Activated T-helper 2 cell treated with anti-CD3 and anti-CD28 coated beads, Interferon-gamma antibody, Interleukin-2, Interleukin-4, amounts not matched to agents 10 μg/mL and 5 μg/mL and 100 μg/mL, durations not matched to agents 14 hours and 24 hours and 36 hours (primary cell): ENCODE results near the gene ZBTB40. TPM values are rescaled to one million over a fixed set of nuclear protein-coding genes. Genes with fewer than 3 reads are reported as not detected.

Source experiments
- DNase-seq: peaks from one replicate; pipeline ENCODE4 v3.0.0; 2021; ENCODE audit warnings: low spot score
- H3K27ac Mint-ChIP-seq: one replicate; pipeline ENCODE4 v1.8.0; 2021; ENCODE audit warnings: mixed read lengths
- H3K27me3 Mint-ChIP-seq: one replicate; pipeline ENCODE4 v1.8.0; 2021; ENCODE audit warnings: low read depth, mixed read lengths
- H3K36me3 Mint-ChIP-seq: one replicate; pipeline ENCODE4 v1.8.0; 2021; ENCODE audit warnings: low read depth, mixed read lengths
- H3K4me1 Mint-ChIP-seq: one replicate; pipeline ENCODE4 v1.8.0; 2021; ENCODE audit warnings: low read depth, mixed read lengths
- H3K4me3 Mint-ChIP-seq: one replicate; pipeline ENCODE4 v1.8.0; 2021; ENCODE audit warnings: low read depth, mild to moderate bottlenecking, moderate library complexity, mixed read lengths
- H3K9me3 Mint-ChIP-seq: one replicate; pipeline ENCODE4 v1.8.0; 2021; ENCODE audit warnings: mixed read lengths
- intact Hi-C: fragments of 100-400 bp; cut with micrococcal nuclease; formaldehyde crosslinking; loops from one replicate; pipeline ENCODE4 v1.15.1; 2023
- total RNA-seq: library from RNA; stranded (reverse); gene quantifications from 2 replicates; pipeline ENCODE4 v1.2.3, GENCODE V29; 2022

Gene ZBTB40
- total RNA-seq, 1 donor from 2014 or later: 17.6 TPM

DNA sequence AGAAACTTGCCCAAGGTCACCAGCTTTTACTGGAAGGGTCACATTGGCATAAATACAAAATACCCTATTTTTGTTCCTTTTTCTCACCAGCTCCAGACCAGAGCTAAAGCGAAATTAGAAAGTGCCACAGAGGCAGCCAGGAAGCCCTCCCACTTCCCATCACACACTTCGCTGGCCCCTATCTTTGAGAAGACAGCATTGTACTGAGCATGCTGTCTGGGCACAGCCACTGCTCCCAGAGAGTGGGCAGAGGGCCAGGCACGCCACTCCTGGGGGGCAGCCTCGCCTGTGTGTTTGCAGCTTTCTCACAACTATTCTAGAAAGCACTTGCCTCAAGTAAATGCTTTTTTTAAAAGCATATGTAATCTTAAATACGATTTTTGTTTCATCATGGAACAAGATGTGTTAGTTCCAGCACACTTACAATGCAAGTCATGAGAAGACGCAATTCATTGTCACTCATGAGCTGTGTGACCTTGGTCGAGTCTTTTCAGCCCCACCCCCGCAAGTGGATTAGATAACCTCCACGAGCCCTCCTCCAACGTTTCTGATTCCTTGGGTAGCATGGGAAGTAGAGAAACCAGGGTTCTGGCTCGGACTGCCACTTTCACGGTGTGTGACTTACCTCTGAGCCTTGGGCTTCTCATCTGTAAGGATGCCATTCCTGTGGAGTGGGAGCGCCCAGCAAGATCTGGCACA, 85.9 kb downstream of the ZBTB40 start:
- Mint-ChIP-seq H3K27ac (no peak overlapping the region), H3K4me1 (peaks cover 7% of the 10 kb centered on the region), H3K9me3 (no peaks in the 10 kb centered on the region), H3K27me3 (no peaks in the 10 kb centered on the region), H3K36me3 (no peaks in the 10 kb centered on the region), H3K4me3 (no peak overlapping the region)
- intact Hi-C loops: no loop called here
- no peak for DNase-seq

DNA sequence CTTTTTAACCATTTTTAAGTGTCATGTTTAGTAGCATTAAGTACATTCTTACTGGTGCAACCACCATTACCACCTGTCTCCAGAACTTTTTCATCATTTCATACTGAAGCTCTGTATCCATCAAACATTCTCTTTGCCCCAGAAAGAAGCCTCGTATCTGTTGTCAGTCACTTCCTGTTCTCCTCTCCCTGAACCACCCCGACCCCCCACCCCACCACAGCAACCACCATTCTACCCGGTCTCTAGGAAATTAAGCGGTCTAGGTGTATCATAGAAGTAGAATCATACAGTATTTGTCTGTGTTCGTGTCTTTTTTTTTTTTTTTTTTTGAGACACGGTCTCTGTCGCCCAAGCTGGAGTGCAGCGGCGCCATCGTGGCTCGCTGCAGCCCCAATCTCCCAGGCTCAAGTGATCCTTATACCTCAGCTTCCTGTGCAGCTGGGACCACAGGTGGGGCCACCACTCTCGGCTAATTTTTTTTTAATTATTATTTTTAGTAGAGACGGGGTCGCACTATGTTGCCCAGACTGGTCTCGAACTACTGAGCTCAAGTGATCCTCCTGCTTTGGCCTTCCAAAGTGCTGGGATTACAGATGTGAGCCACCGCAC, 88.0 kb downstream of the ZBTB40 start:
- no peak overlapping the region for H3K4me3 Mint-ChIP-seq
- H3K27ac Mint-ChIP-seq: no peak overlapping the region

DNA sequence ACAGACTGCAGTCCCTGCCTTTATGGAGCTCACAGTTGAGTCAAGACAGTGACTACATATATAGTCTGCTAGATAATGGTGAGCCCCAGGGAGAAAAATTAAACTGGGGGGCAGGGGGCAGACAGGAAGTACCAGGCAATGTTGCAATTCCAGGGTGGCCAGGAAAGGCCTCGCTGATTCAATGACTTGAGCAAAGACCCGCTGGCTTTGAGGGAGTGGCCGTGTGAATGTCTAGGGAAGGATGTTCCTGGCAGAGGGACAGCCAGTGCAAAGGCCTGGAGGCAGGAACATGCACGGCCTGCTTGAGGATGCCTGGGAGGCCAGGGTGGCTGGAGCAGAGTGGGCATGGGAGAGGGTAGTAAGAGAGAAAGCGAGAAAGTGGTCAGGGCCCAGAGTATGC, 88.7 kb downstream of the ZBTB40 start:
- intact Hi-C loops: no loop called here
- Mint-ChIP-seq H3K27me3 (no peaks in the 10 kb centered on the region), H3K4me3 (no peak overlapping the region), H3K36me3 (no peaks in the 10 kb centered on the region), H3K27ac (no peak overlapping the region), H3K9me3 (no peaks in the 10 kb centered on the region), H3K4me1 (peaks cover 7% of the 10 kb centered on the region)
- no peak for DNase-seq

More for the DNA sequence above, 88.0 kb downstream of the ZBTB40 start:
- no peak for DNase-seq
- peaks cover 7% of the 10 kb centered on the region for H3K4me1 Mint-ChIP-seq
- intact Hi-C loops: no loop called here
- no peaks in the 10 kb centered on the region for H3K36me3 Mint-ChIP-seq
- no peaks in the 10 kb centered on the region for H3K9me3 Mint-ChIP-seq
- H3K27me3 Mint-ChIP-seq: no peaks in the 10 kb centered on the region

DNA sequence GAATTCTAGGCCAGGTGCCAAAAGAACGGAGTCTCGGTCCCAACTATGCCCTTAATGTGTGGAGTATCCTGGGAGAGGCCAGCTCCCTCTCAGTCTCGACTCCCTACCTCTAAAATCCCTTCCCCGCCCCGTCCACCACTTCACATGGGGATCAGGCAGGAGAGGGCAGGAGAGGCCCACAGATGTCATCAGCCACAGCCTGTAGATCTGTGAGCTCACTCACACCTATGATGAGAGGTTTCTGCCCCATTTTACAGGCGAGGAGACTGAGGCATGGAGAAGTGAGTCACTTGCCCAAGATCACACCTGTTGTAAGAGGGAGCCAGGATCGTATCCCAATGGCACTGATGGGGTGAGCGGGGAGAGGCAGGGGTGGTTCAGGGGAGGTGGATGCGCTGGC, 91.2 kb downstream of the ZBTB40 start:
- H3K36me3 Mint-ChIP-seq: no peaks in the 10 kb centered on the region

DNA sequence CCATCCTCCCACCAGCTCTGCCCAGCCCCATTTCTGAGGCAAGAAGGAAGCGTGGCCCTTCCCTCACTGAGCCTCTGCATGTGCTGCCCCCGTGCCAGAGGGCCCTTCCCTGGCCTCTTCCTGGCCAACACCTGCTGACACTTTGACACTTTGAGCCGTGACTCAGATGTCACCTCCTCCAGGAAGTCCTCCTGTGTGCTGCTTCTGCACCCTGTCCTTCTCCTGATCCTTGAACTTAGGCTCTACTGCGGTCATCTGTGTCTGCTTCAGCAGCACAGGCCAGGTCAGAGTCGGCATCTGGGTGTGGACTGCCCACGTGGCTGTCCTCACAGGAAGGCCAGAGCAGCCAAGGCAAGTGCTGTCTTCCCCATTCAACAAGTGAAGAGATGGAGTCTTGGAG, 92.0 kb downstream of the ZBTB40 start:
- Mint-ChIP-seq H3K4me3 (no peak overlapping the region), H3K27me3 (peaks cover 18% of the 10 kb centered on the region), H3K27ac (no peak overlapping the region), H3K9me3 (no peaks in the 10 kb centered on the region), H3K4me1 (peaks cover 7% of the 10 kb centered on the region), H3K36me3 (no peaks in the 10 kb centered on the region)
- DNase-seq: no peak
- intact Hi-C loops: no loop called here

More for the DNA sequence above, 91.2 kb downstream of the ZBTB40 start:
- intact Hi-C loops: no loop called here
- Mint-ChIP-seq H3K4me1 (peaks cover 7% of the 10 kb centered on the region), H3K9me3 (no peaks in the 10 kb centered on the region), H3K27ac (no peak overlapping the region), H3K4me3 (no peak overlapping the region), H3K27me3 (peaks cover 11% of the 10 kb centered on the region)
- no peak for DNase-seq

DNA sequence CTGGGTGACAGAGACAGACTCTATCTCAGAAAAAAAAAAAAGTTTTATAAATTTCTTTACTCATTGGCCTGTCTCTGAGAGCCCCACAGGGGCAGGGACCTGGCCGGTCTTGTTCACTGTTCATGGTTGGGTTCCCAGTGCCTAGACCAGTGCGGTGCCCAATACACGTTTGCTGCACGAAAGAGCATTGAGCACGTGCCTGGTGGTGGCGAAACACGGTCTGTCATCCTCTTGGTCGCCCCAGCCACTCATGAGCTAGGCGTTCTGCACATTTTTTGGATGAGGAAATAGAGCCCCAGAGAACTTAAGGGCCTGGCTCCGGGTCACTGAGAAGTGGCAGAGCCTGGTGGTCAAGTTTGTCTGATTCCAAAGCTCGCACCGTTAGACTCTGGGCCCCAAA, 93.0 kb downstream of the ZBTB40 start:
- Mint-ChIP-seq H3K9me3 (no peaks in the 10 kb centered on the region), H3K4me3 (no peak overlapping the region), H3K4me1 (peaks cover under 1% of the 10 kb centered on the region), H3K27me3 (peaks cover 18% of the 10 kb centered on the region), H3K36me3 (no peaks in the 10 kb centered on the region), H3K27ac (no peak overlapping the region)
- no peak for DNase-seq
- intact Hi-C loops: no loop called here

DNA sequence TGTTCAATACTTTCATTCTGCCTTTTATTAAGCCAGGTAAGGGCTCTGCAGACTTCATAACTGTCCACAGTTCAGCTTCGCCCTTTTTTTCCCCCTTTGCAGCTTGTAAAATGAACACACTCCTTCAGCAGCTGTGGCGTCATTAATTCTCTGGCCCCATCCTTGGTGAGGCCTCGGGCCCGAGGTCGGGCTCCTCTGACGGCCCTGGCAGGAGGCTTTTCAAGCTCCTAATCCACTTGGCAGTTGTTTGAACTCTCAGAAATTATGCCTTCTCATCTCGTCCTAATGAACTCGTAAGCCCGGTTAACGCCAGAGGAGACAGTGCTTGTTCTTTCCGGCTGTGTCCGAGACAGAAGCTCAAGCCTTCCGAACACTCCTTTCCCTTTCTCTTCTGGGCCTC, 93.5 kb downstream of the ZBTB40 start:
- intact Hi-C loops: no loop called here
- DNase-seq: no peak

DNA sequence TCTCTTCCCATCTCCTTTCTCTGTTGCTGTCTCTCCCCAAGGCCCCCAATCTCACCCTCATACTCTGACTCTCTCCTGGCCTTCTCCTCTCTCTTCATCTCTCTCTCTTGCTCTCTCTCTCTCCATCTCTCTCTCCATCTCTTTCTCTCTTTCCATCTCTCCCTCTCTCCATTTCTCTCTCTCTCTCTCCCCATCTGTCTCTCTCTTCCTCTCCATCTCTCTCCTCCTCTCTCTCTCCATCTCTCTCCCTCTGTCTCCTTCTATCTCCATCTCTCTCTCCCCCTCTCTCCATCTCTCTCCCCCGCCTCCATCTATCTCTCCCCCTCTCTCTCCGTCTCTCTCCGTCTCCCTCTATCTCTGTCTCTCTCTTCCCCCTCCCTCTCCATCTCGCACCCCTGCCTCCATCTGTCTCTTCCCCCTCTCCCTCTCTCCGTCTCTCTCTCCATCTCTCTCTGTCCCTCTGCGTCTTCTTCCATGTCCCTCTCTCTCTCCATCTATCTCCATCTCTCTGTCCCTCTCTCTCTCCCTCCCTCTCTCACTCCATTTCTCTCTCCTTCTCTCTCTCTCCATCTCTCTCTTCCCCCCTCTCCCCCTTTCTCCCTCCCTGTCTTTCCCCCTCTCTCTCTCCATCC, 95.7 kb downstream of the ZBTB40 start:
- Mint-ChIP-seq H3K36me3 (no peaks in the 10 kb centered on the region), H3K27ac (no peak overlapping the region), H3K27me3 (peaks cover 18% of the 10 kb centered on the region), H3K9me3 (no peaks in the 10 kb centered on the region), H3K4me1 (no peaks in the 10 kb centered on the region), H3K4me3 (no peak overlapping the region)
- DNase-seq: no peak
- intact Hi-C loops: no loop called here

More for the DNA sequence above, 93.5 kb downstream of the ZBTB40 start:
- Mint-ChIP-seq H3K27me3 (peaks cover 18% of the 10 kb centered on the region), H3K27ac (no peak overlapping the region), H3K36me3 (no peaks in the 10 kb centered on the region), H3K9me3 (no peaks in the 10 kb centered on the region), H3K4me3 (no peak overlapping the region), H3K4me1 (no peaks in the 10 kb centered on the region)

DNA sequence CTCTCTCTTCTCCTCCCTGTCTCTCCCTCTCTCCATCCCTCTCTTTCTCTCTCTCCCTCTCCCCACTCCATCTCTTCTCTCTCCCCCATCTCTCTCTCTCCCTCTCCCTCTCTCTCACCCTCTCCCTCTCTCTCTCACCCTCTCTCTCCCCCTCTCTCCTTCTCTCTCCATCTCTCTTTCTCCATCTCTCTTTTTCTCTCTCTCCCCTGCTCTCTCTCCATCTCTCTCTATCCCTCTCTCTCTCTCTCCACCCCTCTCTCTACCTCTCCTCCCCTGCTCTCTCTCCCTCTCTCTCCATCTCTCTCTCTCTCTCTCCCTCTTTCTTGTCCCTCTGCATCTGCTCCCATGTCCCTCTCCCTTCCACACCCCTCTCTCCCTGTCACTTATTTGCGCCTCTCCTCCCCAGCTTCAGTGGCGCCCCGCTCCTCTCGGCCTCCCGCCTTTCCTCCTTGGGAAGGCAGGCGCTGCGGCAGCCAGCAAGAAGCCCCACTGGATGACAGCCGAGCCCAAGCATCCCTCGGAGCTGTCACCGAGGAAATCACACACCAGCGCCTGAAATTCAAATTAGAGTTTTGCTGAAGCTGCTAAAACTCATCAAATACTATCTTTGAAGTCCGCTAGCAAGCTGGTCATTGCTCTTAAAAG, 96.3 kb downstream of the ZBTB40 start:
- DNase-seq: no peak
- no peaks in the 10 kb centered on the region for H3K4me1 Mint-ChIP-seq
- no peaks in the 10 kb centered on the region for H3K36me3 Mint-ChIP-seq
- peaks cover 18% of the 10 kb centered on the region for H3K27me3 Mint-ChIP-seq
- H3K27ac Mint-ChIP-seq: no peak overlapping the region
- no peaks in the 10 kb centered on the region for H3K9me3 Mint-ChIP-seq
- intact Hi-C loops: no loop called here
- no peak overlapping the region for H3K4me3 Mint-ChIP-seq

DNA sequence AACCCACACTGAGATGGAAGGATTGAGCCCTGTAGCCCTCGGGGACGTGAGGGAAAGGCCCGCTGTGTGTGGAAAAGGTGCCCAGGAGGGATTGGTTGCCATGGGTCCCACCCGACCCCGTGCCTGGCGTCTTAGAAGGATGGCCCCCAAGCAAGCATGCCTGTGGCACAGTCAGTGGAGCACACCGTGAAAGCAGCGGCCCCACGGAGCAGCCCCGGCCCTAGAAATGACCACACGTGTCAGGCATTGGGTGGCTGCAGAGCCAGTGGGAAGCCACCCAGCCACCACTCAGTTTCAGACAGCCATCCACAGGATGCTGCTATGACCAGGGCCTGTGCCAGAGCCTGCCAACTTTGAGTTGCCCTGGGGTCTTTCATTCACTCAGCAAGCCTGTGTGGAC, 98.4 kb downstream of the ZBTB40 start:
- Mint-ChIP-seq H3K4me3 (no peak overlapping the region), H3K27ac (no peak overlapping the region), H3K27me3 (peaks cover 18% of the 10 kb centered on the region), H3K4me1 (no peaks in the 10 kb centered on the region), H3K9me3 (no peaks in the 10 kb centered on the region), H3K36me3 (no peaks in the 10 kb centered on the region)
- intact Hi-C loops: no loop called here
- DNase-seq: no peak

DNA sequence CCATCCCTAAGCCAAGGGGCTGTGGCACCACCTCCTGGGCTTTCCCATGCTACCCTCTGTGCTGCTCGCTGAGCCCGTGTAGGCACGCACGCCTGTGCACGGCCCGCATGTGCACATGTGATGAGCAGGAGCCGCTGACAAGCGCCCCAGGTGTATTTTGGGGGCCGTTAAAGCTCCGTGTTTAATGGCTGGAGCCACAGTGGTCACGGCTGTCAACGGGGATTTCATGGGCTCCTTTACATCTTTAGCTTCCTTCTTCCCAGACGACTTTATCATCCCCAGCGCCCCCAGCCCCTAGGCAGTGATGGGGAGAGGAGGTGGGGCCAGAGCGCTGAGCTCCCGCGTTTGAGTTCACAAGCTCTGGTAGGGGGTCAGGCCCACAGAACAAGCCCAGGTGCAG, 99.9 kb downstream of the ZBTB40 start:
- Mint-ChIP-seq H3K27ac (no peak overlapping the region), H3K27me3 (peaks cover 24% of the 10 kb centered on the region), H3K9me3 (no peaks in the 10 kb centered on the region), H3K4me3 (no peak overlapping the region), H3K36me3 (no peaks in the 10 kb centered on the region), H3K4me1 (no peaks in the 10 kb centered on the region)
- intact Hi-C loops: no loop called here
- DNase-seq: no peak

DNA sequence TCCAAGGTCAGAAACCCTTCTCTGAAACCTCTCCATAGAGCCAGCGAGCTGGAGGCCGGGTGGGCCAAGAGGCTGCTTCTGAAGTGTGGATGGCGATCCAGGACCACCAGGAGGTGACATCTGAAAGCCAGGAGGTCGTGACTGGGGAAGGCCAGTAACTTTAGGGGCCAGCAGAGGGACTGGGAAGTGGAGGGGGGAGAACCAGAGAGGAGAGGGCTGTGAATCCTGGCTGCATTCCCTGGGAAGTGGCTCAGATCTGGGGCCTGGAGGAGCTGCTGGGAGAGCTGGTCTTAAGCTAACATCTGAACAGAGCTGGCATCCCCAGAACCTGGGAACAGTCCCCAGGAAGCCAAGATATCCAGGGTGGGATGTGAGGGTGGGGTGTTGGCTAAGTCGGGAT, 100.4 kb downstream of the ZBTB40 start:
- H3K4me3 Mint-ChIP-seq: no peak overlapping the region

More for the DNA sequence above, 100.4 kb downstream of the ZBTB40 start:
- no peak for DNase-seq
- peaks cover 25% of the 10 kb centered on the region for H3K27me3 Mint-ChIP-seq
- no peaks in the 10 kb centered on the region for H3K9me3 Mint-ChIP-seq
- H3K4me1 Mint-ChIP-seq: no peaks in the 10 kb centered on the region
- intact Hi-C loops: no loop called here
- no peaks in the 10 kb centered on the region for H3K36me3 Mint-ChIP-seq
- no peak overlapping the region for H3K27ac Mint-ChIP-seq
